GM12878 (cell line): Measurements from ENCODE around the gene HAGHL. TPM values are rescaled to one million over a fixed set of nuclear protein-coding genes. Genes with fewer than 3 reads are reported as not detected.

Experiments
- ATAC-seq: fragments of 200-7000 bp; cut with Tn5 transposase; 3 replicates; pipeline ENCODE4 v1.9.1; 2020; ENCODE audit warnings: mild to moderate bottlenecking, moderate library complexity
- BruUV-seq: library from RNA; stranded (reverse); fragments of 400-500 nt; replicated peaks from 2 replicates; lab custom pipeline; 2021; lab: Mats Ljungman, UMichigan
- CTCF ChIA-PET: fragments of 300-600 bp; sonication (Branson Sonifier 250); formaldehyde crosslinking; extraction: SDS; loops from one replicate; lab custom pipeline; 2021; ENCODE audit warnings: inconsistent platforms; lab: Yijun Ruan, JAX
- POLR2A ChIA-PET: fragments of 350-600 bp; formaldehyde crosslinking; extraction: SDS; loops from one replicate; lab custom pipeline; 2021; ENCODE audit warnings: inconsistent platforms; lab: Charles Lee
- RAD21 ChIA-PET: fragments of 300-600 bp; sonication (Branson Sonifier 250); formaldehyde crosslinking; loops from one replicate; lab custom pipeline; 2023; ENCODE audit warnings: antibody characterized with exemption; ENCODE audit not compliant: unreplicated experiment; lab: Charles Lee
- SMC1A ChIA-PET: fragments of 300-600 bp; sonication (Branson Sonifier 250); formaldehyde crosslinking; loops from one replicate; lab custom pipeline; 2023; ENCODE audit not compliant: unreplicated experiment, uncharacterized antibody; lab: Charles Lee
- DNase-seq: peaks from one replicate; pipeline ENCODE4 v3.0.0-alpha.2; 2011; ENCODE audit warnings: low read depth, low spot score
- FAIRE-seq: peaks from 3 replicates; lab custom pipeline; 2011; peaks lifted over from hg19 to GRCh38; lab: Jason Lieb, UNC
- H2AFZ ChIP-seq: 2 replicates; pipeline ENCODE4 v1.6.0; 2011; ENCODE audit warnings: low read depth, low read length, control low read depth; ENCODE audit not compliant: control insufficient read depth
- H3K27ac ChIP-seq: 2 replicates; pipeline ENCODE4 v1.5.1; 2011; ENCODE audit warnings: control low read depth; ENCODE audit not compliant: control insufficient read depth, insufficient read depth
- H3K27me3 ChIP-seq, 2 experiments: replicated peaks in 1 of 2; 2 replicates each; pipeline versions ENCODE4 v1.6.0 to v1.6.1; 2011; ENCODE audit warnings: low read length in 1 of 2; ENCODE audit not compliant: control insufficient read depth in 2 of 2, insufficient read depth in 2 of 2
- H3K36me3 ChIP-seq, 2 experiments: 2 replicates each; pipeline ENCODE4 v1.5.1; 2011; ENCODE audit warnings: low read length in 1 of 2; ENCODE audit not compliant: control insufficient read depth in 2 of 2, insufficient read depth in 2 of 2
- H3K4me1 ChIP-seq: 2 replicates; pipeline ENCODE4 v1.6.1; 2011; ENCODE audit warnings: mild to moderate bottlenecking, low read length, moderate library complexity, mixed read lengths; ENCODE audit not compliant: control insufficient read depth, insufficient read depth
- H3K4me2 ChIP-seq: 2 replicates; pipeline ENCODE4 v1.6.0; 2011; ENCODE audit warnings: control low read depth; ENCODE audit not compliant: control insufficient read depth, insufficient read depth
- H3K4me3 ChIP-seq: fragments of 200-600 bp; sonication (generic); 2 replicates; pipeline ENCODE4 v1.5.1; 2016
- H3K79me2 ChIP-seq: 2 replicates; pipeline ENCODE4 v1.6.0; 2011; ENCODE audit warnings: low read length; ENCODE audit not compliant: control insufficient read depth, insufficient read depth
- H3K9ac ChIP-seq: 2 replicates; pipeline ENCODE4 v1.8.0; 2011; ENCODE audit warnings: low read length, control low read depth, mixed read lengths; ENCODE audit not compliant: control insufficient read depth, insufficient read depth
- H3K9me3 ChIP-seq: replicated peaks from 3 replicates; pipeline ENCODE4 v1.5.1; 2011; ENCODE audit warnings: mild to moderate bottlenecking, low read length; ENCODE audit not compliant: control insufficient read depth, insufficient read depth
- H4K20me1 ChIP-seq: 2 replicates; pipeline ENCODE4 v1.6.0; 2011; ENCODE audit not compliant: control insufficient read depth, insufficient read depth
- BMI1 ChIP-seq: fragments of 450-650 bp; IDR thresholded peaks from 2 replicates; pipeline ENCODE4 v1.6.1; 2016; ENCODE audit warnings: mild to moderate bottlenecking, moderate library complexity, borderline replicate concordance
- CHD2 ChIP-seq: IDR thresholded peaks from 2 replicates; pipeline ENCODE4 v1.6.1; 2011; ENCODE audit warnings: low read depth, low read length, improper control_type of control experiment, borderline replicate concordance
- HDGF ChIP-seq: fragments of 450-650 bp; IDR thresholded peaks from 2 replicates; pipeline ENCODE4 v1.6.1; 2016; ENCODE audit warnings: antibody characterized with exemption
- KLF5 ChIP-seq: fragments of 450-650 bp; IDR thresholded peaks from 2 replicates; pipeline ENCODE4 v1.6.1; 2014; ENCODE audit warnings: mild to moderate bottlenecking; ENCODE audit not compliant: partially characterized antibody
- MEF2A ChIP-seq: IDR thresholded peaks from 2 replicates; pipeline ENCODE4 v1.6.1; 2011; ENCODE audit warnings: low read depth, mild to moderate bottlenecking, low read length, moderate library complexity; ENCODE audit not compliant: insufficient read depth
- MTA3 ChIP-seq: IDR thresholded peaks from 2 replicates; pipeline ENCODE4 v1.6.1; 2012; ENCODE audit warnings: low read length, inconsistent platforms, borderline replicate concordance
- NFXL1 ChIP-seq: fragments of 450-650 bp; IDR thresholded peaks from 2 replicates; pipeline ENCODE4 v1.6.1; 2017; ENCODE audit warnings: antibody characterized with exemption, mild to moderate bottlenecking, borderline replicate concordance
- POLR2A ChIP-seq: IDR thresholded peaks from 2 replicates; pipeline ENCODE4 v1.6.1; 2011; ENCODE audit warnings: low read depth, mild to moderate bottlenecking, low read length
- RB1 ChIP-seq: fragments of 450-650 bp; formaldehyde crosslinking; IDR thresholded peaks from 2 replicates; pipeline ENCODE4 v1.6.1; 2017; ENCODE audit warnings: mild to moderate bottlenecking, borderline replicate concordance
- RFX5 ChIP-seq: IDR thresholded peaks from 2 replicates; pipeline ENCODE4 v1.6.1; 2011; ENCODE audit warnings: low read depth, low read length, improper control_type of control experiment
- SREBF1 ChIP-seq: IDR thresholded peaks from 2 replicates; pipeline ENCODE4 v1.6.1; 2012; ENCODE audit warnings: mild to moderate bottlenecking, low read length
- SRF ChIP-seq, 2 experiments: IDR thresholded peaks; 2 replicates each; pipeline ENCODE4 v1.6.1; 2011; ENCODE audit warnings: low read depth in 2 of 2, low read length in 2 of 2, mild to moderate bottlenecking in 1 of 2, moderate library complexity in 1 of 2
- TAF1 ChIP-seq: IDR thresholded peaks from 2 replicates; pipeline ENCODE4 v1.6.1; 2011; ENCODE audit warnings: mild to moderate bottlenecking, low read depth, low read length, borderline replicate concordance
- ZBED1 ChIP-seq: IDR thresholded peaks from 2 replicates; pipeline ENCODE4 v1.6.1; 2016; ENCODE audit warnings: borderline replicate concordance
- ZZZ3 ChIP-seq: IDR thresholded peaks from 2 replicates; pipeline ENCODE4 v1.6.1; 2011; ENCODE audit warnings: low read depth; ENCODE audit not compliant: control insufficient read depth, insufficient read length
- WGBS: methylation state at CpG from one replicate; pipeline ENCODE4 v1.1.6; 2016; ENCODE audit warnings: low lambda C conversion rate; ENCODE audit not compliant: insufficient replicate concordance, insufficient coverage; ENCODE audit errors: missing lambda C conversion rate; 5-methylcytosine and 5-hydroxymethylcytosine counted together
- in situ Hi-C: fragments of 300-500 bp; cut with MboI; formaldehyde crosslinking; loops from 9 replicates; pipeline ENCODE4 v1.14.3; 2018; ENCODE audit warnings: mixed read lengths
- intact Hi-C: fragments of 100-400 bp; cut with micrococcal nuclease; formaldehyde crosslinking; loops from one replicate; pipeline ENCODE4 v1.14.2; 2022; ENCODE audit not compliant: unreplicated experiment
- polyA plus RNA-seq, 11 experiments: library from polyadenylated mRNA; depleted of rRNA in 4 of 11; unstranded in 6 of 11; stranded (reverse) in 5 of 11; fragments of >200 nt; fragmentation: Nextera tagmentation in 4 of 11; fragmentation: Illumina TruSeq in 1 of 11; extraction: Ambion mirVana in 4 of 11; extraction: Trizol in 1 of 11; gene quantifications; 1 replicate in 1 of 11; 2 replicates in 10 of 11; pipeline versions ENCODE4 v1.2.1 to v1.2.3, GENCODE V29; 2011 to 2016; ENCODE audit warnings: inconsistent platforms in 2 of 11, missing spikeins in 2 of 11, low read depth in 1 of 11
- total RNA-seq, 4 experiments: library from RNA; depleted of rRNA in 3 of 4; stranded (reverse); fragments of >200 nt in 3 of 4; fragmentation: Illumina TruSeq in 1 of 4; extraction: Trizol in 1 of 4; gene quantifications; 2 replicates each; pipeline versions ENCODE4 v1.2.1 to v1.2.3, GENCODE V29; 2013 to 2021
- TF ChIP-seq, protein P1 (sequence below): IDR thresholded peaks from 2 replicates; pipeline ENCODE4 v1.6.1; 2012; ENCODE audit warnings: improper control_type of control experiment, low read depth, low read length; ENCODE audit not compliant: insufficient replicate concordance
- TF ChIP-seq, protein P2 (sequence below): fragments of 450-650 bp; IDR thresholded peaks from 2 replicates; pipeline ENCODE4 v1.6.1; 2017; ENCODE audit warnings: mild to moderate bottlenecking, moderate library complexity

Gene HAGHL
- total and polyA plus RNA-seq, 10 of the 15 experiments (the other 5 are each of a cell fraction or from before 2014, with no cell fraction given) = 0.23 to 44.6 (median 16.4) TPM

DNA sequence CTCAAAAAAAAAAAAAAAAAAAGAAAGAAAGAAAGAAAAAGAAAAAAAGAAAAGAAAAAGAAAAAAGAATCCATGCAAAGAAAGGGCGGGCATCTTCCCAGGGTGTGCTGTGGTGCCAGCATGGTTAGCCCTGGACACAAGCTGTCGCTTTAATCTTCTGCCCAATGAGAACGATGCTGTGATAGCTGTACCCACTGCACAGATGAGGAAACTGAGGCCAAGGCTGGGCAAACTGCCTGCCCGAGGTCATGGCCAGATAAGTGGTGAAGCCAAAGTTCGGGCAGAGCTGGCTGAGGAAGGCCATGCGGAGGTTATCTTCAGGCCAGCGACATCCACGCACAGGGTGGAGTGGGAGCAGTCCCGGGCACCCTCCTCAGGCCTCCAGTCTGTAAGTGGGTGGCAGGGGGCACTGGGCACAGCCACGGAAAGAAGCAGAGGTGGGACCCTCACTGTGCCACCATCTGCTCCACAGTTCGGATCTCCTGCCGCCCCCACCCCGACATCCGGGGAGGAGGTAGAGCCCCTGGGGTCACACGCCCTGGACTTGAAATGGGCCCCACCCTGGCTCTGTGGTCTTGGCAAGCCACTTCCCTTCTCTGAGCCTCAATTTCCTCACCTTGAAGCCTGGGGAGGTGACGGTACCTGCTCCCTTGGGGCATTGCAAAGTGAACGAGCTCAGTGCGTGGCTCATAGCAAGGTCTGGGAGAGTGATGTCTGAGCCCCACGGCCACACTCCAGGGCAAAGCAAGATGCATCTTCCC, 27.8 kb upstream of the HAGHL start:
- Histone ChIP-seq H3K79me2 (no peaks in the 10 kb centered on the region), H3K9ac (no peak overlapping the region), H3K4me1 (peaks cover 7% of the 10 kb centered on the region), H2AFZ (no peak overlapping the region), H3K4me2 (no peak overlapping the region), H4K20me1 (no peaks in the 10 kb centered on the region), H3K9me3 (no peaks in the 10 kb centered on the region), H3K36me3 (no peaks in the 10 kb centered on the region), H3K4me3 (no peak overlapping the region), H3K27ac (no peak overlapping the region), H3K27me3 (peaks cover 2 to 12% of the 10 kb centered on the region in 2 experiments; a peak in 3 of 4 replicates)
- FAIRE-seq (no peak), ATAC-seq (no peak), DNase-seq (no peak)
- in situ Hi-C loops (no loop called here), intact Hi-C loops (no loop called here)
- ChIA-PET CTCF (interaction anchor here (1.0 kb wide), 1 partner anchor 13 kb away, joined by 3 read pairs; no protein-coding TSS in a partner anchor), POLR2A (no interaction called here), SMC1A (no interaction called here), RAD21 (no interaction called here)
- no TSS peak for BruUV-seq
- 15% methylated on average over 19 of the region's 19 CpGs for WGBS
- TF ChIP-seq POLR2A = no peak
- TF ChIP-seq SREBF1 = no peak
- TF ChIP-seq MTA3 = no peak
- TF ChIP-seq, protein P1, sequence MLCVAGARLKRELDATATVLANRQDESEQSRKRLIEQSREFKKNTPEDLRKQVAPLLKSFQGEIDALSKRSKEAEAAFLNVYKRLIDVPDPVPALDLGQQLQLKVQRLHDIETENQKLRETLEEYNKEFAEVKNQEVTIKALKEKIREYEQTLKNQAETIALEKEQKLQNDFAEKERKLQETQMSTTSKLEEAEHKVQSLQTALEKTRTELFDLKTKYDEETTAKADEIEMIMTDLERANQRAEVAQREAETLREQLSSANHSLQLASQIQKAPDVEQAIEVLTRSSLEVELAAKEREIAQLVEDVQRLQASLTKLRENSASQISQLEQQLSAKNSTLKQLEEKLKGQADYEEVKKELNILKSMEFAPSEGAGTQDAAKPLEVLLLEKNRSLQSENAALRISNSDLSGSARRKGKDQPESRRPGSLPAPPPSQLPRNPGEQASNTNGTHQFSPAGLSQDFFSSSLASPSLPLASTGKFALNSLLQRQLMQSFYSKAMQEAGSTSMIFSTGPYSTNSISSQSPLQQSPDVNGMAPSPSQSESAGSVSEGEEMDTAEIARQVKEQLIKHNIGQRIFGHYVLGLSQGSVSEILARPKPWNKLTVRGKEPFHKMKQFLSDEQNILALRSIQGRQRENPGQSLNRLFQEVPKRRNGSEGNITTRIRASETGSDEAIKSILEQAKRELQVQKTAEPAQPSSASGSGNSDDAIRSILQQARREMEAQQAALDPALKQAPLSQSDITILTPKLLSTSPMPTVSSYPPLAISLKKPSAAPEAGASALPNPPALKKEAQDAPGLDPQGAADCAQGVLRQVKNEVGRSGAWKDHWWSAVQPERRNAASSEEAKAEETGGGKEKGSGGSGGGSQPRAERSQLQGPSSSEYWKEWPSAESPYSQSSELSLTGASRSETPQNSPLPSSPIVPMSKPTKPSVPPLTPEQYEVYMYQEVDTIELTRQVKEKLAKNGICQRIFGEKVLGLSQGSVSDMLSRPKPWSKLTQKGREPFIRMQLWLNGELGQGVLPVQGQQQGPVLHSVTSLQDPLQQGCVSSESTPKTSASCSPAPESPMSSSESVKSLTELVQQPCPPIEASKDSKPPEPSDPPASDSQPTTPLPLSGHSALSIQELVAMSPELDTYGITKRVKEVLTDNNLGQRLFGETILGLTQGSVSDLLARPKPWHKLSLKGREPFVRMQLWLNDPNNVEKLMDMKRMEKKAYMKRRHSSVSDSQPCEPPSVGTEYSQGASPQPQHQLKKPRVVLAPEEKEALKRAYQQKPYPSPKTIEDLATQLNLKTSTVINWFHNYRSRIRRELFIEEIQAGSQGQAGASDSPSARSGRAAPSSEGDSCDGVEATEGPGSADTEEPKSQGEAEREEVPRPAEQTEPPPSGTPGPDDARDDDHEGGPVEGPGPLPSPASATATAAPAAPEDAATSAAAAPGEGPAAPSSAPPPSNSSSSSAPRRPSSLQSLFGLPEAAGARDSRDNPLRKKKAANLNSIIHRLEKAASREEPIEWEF = no peak
- TF ChIP-seq KLF5 = no peak
- TF ChIP-seq TAF1 = no peak
- TF ChIP-seq RB1 = no peak
- TF ChIP-seq CHD2 = no peak
- TF ChIP-seq ZZZ3 = no peak
- no peak for TF ChIP-seq ZBED1
- TF ChIP-seq BMI1 = no peak
- TF ChIP-seq NFXL1 = no peak
- TF ChIP-seq SRF (IDR thresholded peaks at IDR 0.05; ENCODE audit: low read depth in 2 of 2, low read length in 2 of 2) = no peak
- no peak for TF ChIP-seq HDGF
- TF ChIP-seq, protein P2, sequence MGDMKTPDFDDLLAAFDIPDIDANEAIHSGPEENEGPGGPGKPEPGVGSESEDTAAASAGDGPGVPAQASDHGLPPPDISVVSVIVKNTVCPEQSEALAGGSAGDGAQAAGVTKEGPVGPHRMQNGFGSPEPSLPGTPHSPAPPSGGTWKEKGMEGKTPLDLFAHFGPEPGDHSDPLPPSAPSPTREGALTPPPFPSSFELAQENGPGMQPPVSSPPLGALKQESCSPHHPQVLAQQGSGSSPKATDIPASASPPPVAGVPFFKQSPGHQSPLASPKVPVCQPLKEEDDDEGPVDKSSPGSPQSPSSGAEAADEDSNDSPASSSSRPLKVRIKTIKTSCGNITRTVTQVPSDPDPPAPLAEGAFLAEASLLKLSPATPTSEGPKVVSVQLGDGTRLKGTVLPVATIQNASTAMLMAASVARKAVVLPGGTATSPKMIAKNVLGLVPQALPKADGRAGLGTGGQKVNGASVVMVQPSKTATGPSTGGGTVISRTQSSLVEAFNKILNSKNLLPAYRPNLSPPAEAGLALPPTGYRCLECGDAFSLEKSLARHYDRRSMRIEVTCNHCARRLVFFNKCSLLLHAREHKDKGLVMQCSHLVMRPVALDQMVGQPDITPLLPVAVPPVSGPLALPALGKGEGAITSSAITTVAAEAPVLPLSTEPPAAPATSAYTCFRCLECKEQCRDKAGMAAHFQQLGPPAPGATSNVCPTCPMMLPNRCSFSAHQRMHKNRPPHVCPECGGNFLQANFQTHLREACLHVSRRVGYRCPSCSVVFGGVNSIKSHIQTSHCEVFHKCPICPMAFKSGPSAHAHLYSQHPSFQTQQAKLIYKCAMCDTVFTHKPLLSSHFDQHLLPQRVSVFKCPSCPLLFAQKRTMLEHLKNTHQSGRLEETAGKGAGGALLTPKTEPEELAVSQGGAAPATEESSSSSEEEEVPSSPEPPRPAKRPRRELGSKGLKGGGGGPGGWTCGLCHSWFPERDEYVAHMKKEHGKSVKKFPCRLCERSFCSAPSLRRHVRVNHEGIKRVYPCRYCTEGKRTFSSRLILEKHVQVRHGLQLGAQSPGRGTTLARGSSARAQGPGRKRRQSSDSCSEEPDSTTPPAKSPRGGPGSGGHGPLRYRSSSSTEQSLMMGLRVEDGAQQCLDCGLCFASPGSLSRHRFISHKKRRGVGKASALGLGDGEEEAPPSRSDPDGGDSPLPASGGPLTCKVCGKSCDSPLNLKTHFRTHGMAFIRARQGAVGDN = no peak
- no peak for TF ChIP-seq RFX5
- no peak for TF ChIP-seq MEF2A
